Measurements from ENCODE around the gene HAGH. TPM values are rescaled to one million over a fixed set of nuclear protein-coding genes. Genes with fewer than 3 reads are reported as not detected.

Gene HAGH
- total RNA-seq, 1 donor from 2014 or later, result 87.3 TPM

- TF ChIP-seq CTCF (conservative IDR thresholded peaks at IDR 0.05; ENCODE audit: low read depth, low read length), result peak; percentile 16
- peak overlapping the region; percentile 85 for H3K4me3 ChIP-seq (ENCODE audit: low read depth, low read length)
- DNase-seq (ENCODE audit: low read depth), result no peak
Observed at GRCh38 chr16:1781758-1782407, 44.7 kb downstream of the HAGH start.

GRCh38 chr16:1781254-1781653 is 45.4 kb downstream of the HAGH start:
- no peak for DNase-seq (ENCODE audit: low read depth)
- TF ChIP-seq CTCF (conservative IDR thresholded peaks at IDR 0.05; ENCODE audit: low read depth, low read length), result no peak
- H3K4me3 ChIP-seq (ENCODE audit: low read depth, low read length), result peak overlapping the region; percentile 85

GRCh38 chr16:1780677-1781072 is 46.0 kb downstream of the HAGH start:
- no peak for TF ChIP-seq CTCF (conservative IDR thresholded peaks at IDR 0.05; ENCODE audit: low read depth, low read length)
- no peak for DNase-seq (ENCODE audit: low read depth)
- H3K4me3 ChIP-seq (ENCODE audit: low read depth, low read length), result peak overlapping the region; percentile 85

GRCh38 chr16:1779741-1780676 is 46.6 kb downstream of the HAGH start:
- DNase-seq (ENCODE audit: low read depth), result no peak
- no peak for TF ChIP-seq CTCF (conservative IDR thresholded peaks at IDR 0.05; ENCODE audit: low read depth, low read length)
- no peak overlapping the region for H3K4me3 ChIP-seq (ENCODE audit: low read depth, low read length)

GRCh38 chr16:1779234-1779701 is 47.4 kb downstream of the HAGH start:
- TF ChIP-seq CTCF (conservative IDR thresholded peaks at IDR 0.05; ENCODE audit: low read depth, low read length), result no peak
- no peak for DNase-seq (ENCODE audit: low read depth)
- H3K4me3 ChIP-seq (ENCODE audit: low read depth, low read length), result no peak overlapping the region

GRCh38 chr16:1778200-1779179 is 48.1 kb downstream of the HAGH start:
- H3K4me3 ChIP-seq (ENCODE audit: low read depth, low read length), result no peak overlapping the region
- no peak for TF ChIP-seq CTCF (conservative IDR thresholded peaks at IDR 0.05; ENCODE audit: low read depth, low read length)
- no peak for DNase-seq (ENCODE audit: low read depth)
